OCI-LY3 (cell line): ENCODE results near the gene ARHGAP25.

Source experiments
- CTCF ChIP-seq: fragments of 200-600, 300-600 bp; sonication (generic); IDR thresholded peaks from 2 replicates; pipeline ENCODE4 v1.5.1; 2014; ENCODE audit warnings: antibody characterized with exemption, low read length, low read depth
- EZH2phosphoT487 ChIP-seq: fragments of 200-600 bp; shearing (Covaris generic); IDR thresholded peaks from 2 replicates; pipeline ENCODE4 v1.6.1; 2018; ENCODE audit warnings: antibody characterized with exemption, mixed run types, low read depth

GRCh38 chr2:68845043-68845442, 110.4 kb downstream of the ARHGAP25 start:
- no peak for TF ChIP-seq CTCF
- TF ChIP-seq EZH2phosphoT487: no peak
